ENCODE results near the gene SLC16A9. TPM values are rescaled to one million over a fixed set of nuclear protein-coding genes. Genes with fewer than 3 reads are reported as not detected.

SLC16A9 gene
- polyA plus RNA-seq, 6 donors from 2014 or later = 0.12 to 0.86 (median 0.26) TPM; not detected in 2

GRCh38 chr10:59706851-59707797, 2.5 kb downstream of the SLC16A9 start:
- H3K27ac Mint-ChIP-seq = peak overlapping the region in 1 of 6 donors; percentile 69
- ATAC-seq (ENCODE audit: low read depth in 2 of 2) (no peak), DNase-seq (no peak)
- no peaks in the 10 kb centered on the region for H3K36me3 Mint-ChIP-seq
- H3K27me3 Mint-ChIP-seq = peaks cover 20 to 41% (median 40%) of the 10 kb centered on the region in 3 donors
- H3K9me3 Mint-ChIP-seq = no peaks in the 10 kb centered on the region
- peak overlapping the region in 3 of 8 donors; percentile 27 to 88 (median 76) for H3K4me3 Mint-ChIP-seq
- peaks cover 6 to 18% (median 15%) of the 10 kb centered on the region in 3 donors for H3K4me1 Mint-ChIP-seq

GRCh38 chr10:59705931-59706330, 3.7 kb downstream of the SLC16A9 start:
- no peak overlapping the region for H3K27ac Mint-ChIP-seq
- ATAC-seq (ENCODE audit: low read depth in 2 of 2) = no peak
- no peaks in the 10 kb centered on the region for H3K9me3 Mint-ChIP-seq
- peaks cover 6 to 18% (median 15%) of the 10 kb centered on the region in 3 donors for H3K4me1 Mint-ChIP-seq
- H3K36me3 Mint-ChIP-seq = no peaks in the 10 kb centered on the region
- H3K4me3 Mint-ChIP-seq = no peak overlapping the region
- no peak for DNase-seq
- H3K27me3 Mint-ChIP-seq = peaks cover 19 to 44% (median 28%) of the 10 kb centered on the region in 3 donors

GRCh38 chr10:59704630-59705029, 5.0 kb downstream of the SLC16A9 start:
- no peak for DNase-seq
- H3K27me3 Mint-ChIP-seq = peaks cover 12 to 38% (median 19%) of the 10 kb centered on the region in 3 donors
- H3K36me3 Mint-ChIP-seq = no peaks in the 10 kb centered on the region
- peaks cover 6 to 12% (median 11%) of the 10 kb centered on the region in 3 donors for H3K4me1 Mint-ChIP-seq
- ATAC-seq (ENCODE audit: low read depth in 2 of 2) = no peak
- no peak overlapping the region for H3K4me3 Mint-ChIP-seq
- H3K27ac Mint-ChIP-seq = no peak overlapping the region
- no peaks in the 10 kb centered on the region for H3K9me3 Mint-ChIP-seq

- H3K27me3 Mint-ChIP-seq = peaks cover 4 to 29% (median 11%) of the 10 kb centered on the region in 3 donors
These were observed 7.3 kb downstream of the SLC16A9 start for GRCh38 chr10:59702347-59702746.

GRCh38 chr10:59700709-59701108, 8.9 kb downstream of the SLC16A9 start:
- Mint-ChIP-seq H3K27me3 (peaks cover 0 to 13% (median 4%) of the 10 kb centered on the region in 3 donors), H3K4me3 (no peak overlapping the region), H3K9me3 (no peaks in the 10 kb centered on the region), H3K27ac (no peak overlapping the region), H3K4me1 (no peaks in the 10 kb centered on the region), H3K36me3 (no peaks in the 10 kb centered on the region)
- no peak for ATAC-seq (ENCODE audit: low read depth in 2 of 2)
- no peak for DNase-seq

More at GRCh38 chr10:59702347-59702746, 7.3 kb downstream of the SLC16A9 start:
- H3K36me3 Mint-ChIP-seq = no peaks in the 10 kb centered on the region
- no peak for DNase-seq
- no peak overlapping the region for H3K4me3 Mint-ChIP-seq
- H3K4me1 Mint-ChIP-seq = no peaks in the 10 kb centered on the region
- no peaks in the 10 kb centered on the region for H3K9me3 Mint-ChIP-seq
- ATAC-seq (ENCODE audit: low read depth in 2 of 2) = no peak
- H3K27ac Mint-ChIP-seq = no peak overlapping the region

- Mint-ChIP-seq H3K4me1 (no peaks in the 10 kb centered on the region), H3K4me3 (no peak overlapping the region), H3K27ac (no peak overlapping the region), H3K9me3 (no peaks in the 10 kb centered on the region), H3K27me3 (peaks cover 0 to 11% (median 0%) of the 10 kb centered on the region in 3 donors), H3K36me3 (no peaks in the 10 kb centered on the region)
- ATAC-seq (ENCODE audit: low read depth in 2 of 2) (no peak), DNase-seq (no peak)
These were observed 11.3 kb downstream of the SLC16A9 start for GRCh38 chr10:59698326-59698725.

- no peak overlapping the region for H3K27ac Mint-ChIP-seq
- ATAC-seq (ENCODE audit: low read depth in 2 of 2) = no peak
- DNase-seq = no peak
- no peaks in the 10 kb centered on the region for H3K36me3 Mint-ChIP-seq
- H3K9me3 Mint-ChIP-seq = no peaks in the 10 kb centered on the region
- no peaks in the 10 kb centered on the region for H3K27me3 Mint-ChIP-seq
- H3K4me1 Mint-ChIP-seq = no peaks in the 10 kb centered on the region
- no peak overlapping the region for H3K4me3 Mint-ChIP-seq
These were observed 14.0 kb downstream of the SLC16A9 start for GRCh38 chr10:59695637-59696036.

GRCh38 chr10:59694936-59695335, 14.7 kb downstream of the SLC16A9 start:
- no peak for DNase-seq
- Mint-ChIP-seq H3K36me3 (no peaks in the 10 kb centered on the region), H3K27me3 (no peaks in the 10 kb centered on the region), H3K27ac (no peak overlapping the region), H3K4me3 (no peak overlapping the region), H3K4me1 (no peaks in the 10 kb centered on the region), H3K9me3 (no peaks in the 10 kb centered on the region)
- no peak for ATAC-seq (ENCODE audit: low read depth in 2 of 2)

- Mint-ChIP-seq H3K4me3 (no peak overlapping the region), H3K9me3 (no peaks in the 10 kb centered on the region), H3K4me1 (peaks cover 8 to 10% (median 8%) of the 10 kb centered on the region in 3 donors), H3K27me3 (no peaks in the 10 kb centered on the region), H3K36me3 (no peaks in the 10 kb centered on the region), H3K27ac (peak overlapping the region in 1 of 6 donors; percentile 7)
- ATAC-seq (ENCODE audit: low read depth in 2 of 2) = no peak
- no peak for DNase-seq
These were observed 17.5 kb downstream of the SLC16A9 start for GRCh38 chr10:59692113-59692512.

- Mint-ChIP-seq H3K9me3 (no peaks in the 10 kb centered on the region), H3K4me1 (peaks cover 8 to 10% (median 8%) of the 10 kb centered on the region in 3 donors), H3K36me3 (no peaks in the 10 kb centered on the region), H3K27me3 (no peaks in the 10 kb centered on the region), H3K4me3 (peak overlapping the region in 3 of 8 donors; percentile 7 to 54 (median 28)), H3K27ac (peak overlapping the region in 2 of 6 donors; percentile 56 to 75)
- peak; percentile 86 to 95 for ATAC-seq (ENCODE audit: low read depth in 2 of 2)
- no peak for DNase-seq
These were observed 20.7 kb downstream of the SLC16A9 start for GRCh38 chr10:59688921-59689351.

GRCh38 chr10:59687657-59688056, 22.0 kb downstream of the SLC16A9 start:
- H3K36me3 Mint-ChIP-seq = no peaks in the 10 kb centered on the region
- H3K27ac Mint-ChIP-seq = no peak overlapping the region
- no peak for ATAC-seq (ENCODE audit: low read depth in 2 of 2)
- no peaks in the 10 kb centered on the region for H3K27me3 Mint-ChIP-seq
- DNase-seq = no peak
- H3K4me1 Mint-ChIP-seq = peaks cover 8 to 10% (median 8%) of the 10 kb centered on the region in 3 donors
- H3K4me3 Mint-ChIP-seq = no peak overlapping the region
- no peaks in the 10 kb centered on the region for H3K9me3 Mint-ChIP-seq

GRCh38 chr10:59684006-59684405, 25.6 kb downstream of the SLC16A9 start:
- Mint-ChIP-seq H3K4me3 (no peak overlapping the region), H3K36me3 (no peaks in the 10 kb centered on the region), H3K9me3 (no peaks in the 10 kb centered on the region), H3K4me1 (peaks cover 7 to 12% (median 8%) of the 10 kb centered on the region in 3 donors), H3K27me3 (no peaks in the 10 kb centered on the region), H3K27ac (no peak overlapping the region)
- DNase-seq (no peak), ATAC-seq (ENCODE audit: low read depth in 2 of 2) (no peak)

GRCh38 chr10:59682986-59683937, 26.4 kb downstream of the SLC16A9 start:
- ATAC-seq (ENCODE audit: low read depth in 2 of 2) = no peak
- no peaks in the 10 kb centered on the region for H3K9me3 Mint-ChIP-seq
- peaks cover 5 to 10% (median 7%) of the 10 kb centered on the region in 3 donors for H3K4me1 Mint-ChIP-seq
- no peak overlapping the region for H3K4me3 Mint-ChIP-seq
- no peak for DNase-seq
- H3K36me3 Mint-ChIP-seq = no peaks in the 10 kb centered on the region
- no peak overlapping the region for H3K27ac Mint-ChIP-seq
- H3K27me3 Mint-ChIP-seq = no peaks in the 10 kb centered on the region

Measured in naive B cell (primary cell).